GM18951 (cell line): ENCODE data around the gene DLGAP1.
"Not testable (repeated sequence)": the region's sequence is repeated elsewhere in the genome, so short reads cannot be mapped to it uniquely, and the experiment has no call there.

Experiments used
- POLR2A ChIP-seq: IDR thresholded peaks from 4 replicates; pipeline ENCODE4 v1.6.1; 2011; ENCODE audit warnings: mild to moderate bottlenecking; ENCODE audit not compliant: insufficient read length, insufficient read depth; ENCODE audit errors: extremely low read depth
- in situ Hi-C: fragments of 300-500 bp; cut with MboI; formaldehyde crosslinking; loops from one replicate; pipeline ENCODE4 v1.12.0; 2022; ENCODE audit warnings: low sequenced_read_pairs, mixed read lengths, inconsistent platforms; ENCODE audit not compliant: unreplicated experiment

Gene DLGAP1

DNA sequence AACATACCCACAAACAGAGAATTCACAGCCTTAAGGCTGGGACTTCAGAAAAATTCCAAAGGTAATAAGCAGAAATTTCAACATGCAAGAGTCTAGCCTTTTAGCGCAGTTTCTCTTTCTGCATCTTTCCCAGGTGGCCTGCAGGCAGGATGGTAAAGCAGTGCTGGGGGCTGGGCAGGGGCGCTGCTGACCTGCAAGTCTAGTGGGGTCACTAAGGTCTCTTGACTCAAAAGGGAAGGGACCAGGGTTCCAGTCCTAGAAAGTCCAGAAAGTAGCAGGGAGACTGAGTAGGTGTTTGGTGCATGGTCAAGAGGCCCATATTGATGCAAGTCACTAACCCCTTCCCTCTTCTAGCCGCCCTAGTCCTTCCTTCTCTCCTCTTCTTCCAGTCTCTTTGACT, 835.9 kb downstream of the DLGAP1 start:
- TF ChIP-seq POLR2A, result no peak
- in situ Hi-C loops, result no loop called here

DNA sequence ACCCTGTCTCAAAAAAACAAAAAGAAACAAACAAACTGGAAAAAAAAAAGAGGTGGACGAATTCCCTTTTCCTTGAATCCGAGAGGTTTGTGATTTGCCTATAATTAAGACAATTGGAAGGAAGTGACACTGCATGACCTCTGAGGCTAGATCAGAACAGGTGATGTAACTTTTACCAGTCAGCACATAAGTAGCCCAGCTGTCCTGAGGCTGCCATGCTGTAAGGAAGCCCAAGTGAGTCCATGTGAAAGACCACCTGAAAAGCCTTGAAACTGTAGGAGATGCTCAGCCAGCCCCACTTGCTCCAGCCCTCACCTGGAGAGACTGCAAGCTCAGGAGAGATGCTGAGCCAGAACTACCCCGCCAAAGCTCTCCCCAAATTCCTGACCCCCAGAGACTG, 838.4 kb downstream of the DLGAP1 start:
- TF ChIP-seq POLR2A, result no peak
- in situ Hi-C loops, result no loop called here

DNA sequence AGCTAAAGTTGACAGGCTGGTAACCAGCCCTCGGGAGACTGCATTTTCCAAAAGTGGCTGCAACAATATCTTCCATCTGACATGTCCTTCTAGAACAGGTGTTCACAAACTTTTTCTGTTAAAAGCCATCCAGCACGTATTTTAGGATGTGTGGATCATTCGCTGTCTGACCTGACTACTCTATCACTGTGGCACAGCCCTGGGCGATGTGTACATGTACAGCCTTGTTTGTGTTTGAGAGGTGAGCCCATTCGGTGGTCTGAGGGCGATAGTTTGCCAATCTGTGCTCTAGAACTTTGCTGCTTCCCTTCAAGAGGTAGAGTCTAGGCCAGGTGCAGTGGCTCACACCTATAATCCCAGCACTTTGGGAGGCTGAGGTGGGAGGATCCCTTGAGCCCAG, 839.0 kb downstream of the DLGAP1 start:
- no peak for TF ChIP-seq POLR2A
- in situ Hi-C loops, result no loop called here

DNA sequence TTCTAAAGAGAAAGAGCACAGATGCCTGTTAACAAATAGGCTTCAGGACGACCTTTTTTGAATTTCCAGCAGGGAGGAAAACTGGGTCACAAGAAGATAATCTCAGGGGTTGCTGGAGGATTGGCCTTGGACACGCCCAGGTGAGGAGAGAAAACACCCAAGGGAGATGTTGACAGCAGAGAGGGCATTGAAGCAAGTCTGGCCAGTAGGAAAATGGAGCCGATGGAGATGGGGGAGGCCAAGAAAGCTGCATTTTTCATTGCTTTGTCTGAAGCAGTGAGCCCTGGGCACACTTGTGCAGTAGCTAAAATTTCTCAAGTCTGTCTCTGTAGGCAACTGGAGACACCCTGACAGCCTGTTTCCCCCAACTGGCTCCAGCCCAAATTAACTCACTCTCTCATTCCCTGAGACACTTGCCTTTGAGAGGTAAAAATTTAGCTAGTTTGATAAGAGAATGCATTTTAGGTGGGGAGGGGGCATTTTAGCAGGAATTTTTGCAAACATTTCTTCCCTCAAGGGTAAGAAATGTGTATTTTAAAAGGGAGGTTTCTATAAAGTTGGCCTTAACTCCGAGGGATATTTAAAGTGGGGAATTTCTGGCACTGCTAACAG, 839.6 kb downstream of the DLGAP1 start:
- no peak for TF ChIP-seq POLR2A
- in situ Hi-C loops, result no loop called here

DNA sequence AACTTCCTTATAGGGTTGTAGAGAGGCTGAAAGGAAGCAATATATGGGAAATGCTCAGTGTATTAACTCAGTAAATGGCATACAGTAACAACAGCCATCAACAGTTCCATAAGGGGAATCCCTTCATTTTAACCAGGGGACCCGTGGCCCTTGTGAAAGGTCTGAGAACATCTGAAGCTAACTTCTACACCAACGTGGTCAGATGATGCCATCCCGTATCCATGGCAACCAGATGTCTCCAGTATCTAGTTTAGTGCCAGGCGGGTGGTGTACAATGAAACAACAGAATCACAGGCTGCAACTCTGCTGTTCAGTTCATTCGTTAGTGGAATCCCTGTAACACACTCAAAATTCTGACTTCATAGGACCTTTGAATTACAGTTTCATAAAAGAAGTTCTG, 842.8 kb downstream of the DLGAP1 start:
- no peak for TF ChIP-seq POLR2A
- in situ Hi-C loops, result no loop called here

DNA sequence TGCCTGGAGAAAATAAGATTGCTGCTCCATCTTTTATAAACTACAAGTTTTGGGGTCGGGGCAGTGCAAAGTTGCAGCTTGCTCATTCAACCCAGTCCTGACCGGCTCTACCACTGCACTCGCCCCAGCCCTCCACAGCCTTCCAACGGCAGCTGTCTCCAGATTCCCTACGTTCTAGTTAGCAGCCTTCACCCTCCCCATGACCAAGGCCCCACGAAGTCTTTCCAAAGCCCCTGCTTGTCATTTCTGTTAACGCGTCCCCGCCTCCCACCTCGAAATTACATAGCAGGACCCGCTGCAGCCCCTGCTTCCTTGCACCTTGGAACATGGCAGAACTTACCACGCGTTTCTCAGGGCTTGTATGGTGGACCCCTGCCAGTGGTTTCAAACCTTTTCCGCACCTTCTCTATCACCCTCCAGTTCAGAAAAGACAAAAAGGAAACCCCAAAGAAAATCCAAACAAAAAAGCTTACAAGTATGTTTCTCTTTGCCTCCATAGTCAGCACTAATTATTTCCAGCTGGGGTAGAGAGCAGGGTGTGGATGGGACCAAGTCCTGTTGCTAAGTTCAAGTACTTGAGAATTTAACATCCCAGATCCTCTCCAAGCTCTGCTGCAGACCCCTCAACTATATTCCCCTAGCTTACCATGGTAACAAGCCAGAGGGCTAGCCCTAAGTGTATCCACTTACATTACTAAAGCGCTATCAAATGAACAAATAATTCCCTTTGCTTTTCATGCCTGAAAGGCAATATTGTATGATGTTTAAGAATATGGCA, 843.6 kb downstream of the DLGAP1 start:
- in situ Hi-C loops, result no loop called here
- no peak for TF ChIP-seq POLR2A

DNA sequence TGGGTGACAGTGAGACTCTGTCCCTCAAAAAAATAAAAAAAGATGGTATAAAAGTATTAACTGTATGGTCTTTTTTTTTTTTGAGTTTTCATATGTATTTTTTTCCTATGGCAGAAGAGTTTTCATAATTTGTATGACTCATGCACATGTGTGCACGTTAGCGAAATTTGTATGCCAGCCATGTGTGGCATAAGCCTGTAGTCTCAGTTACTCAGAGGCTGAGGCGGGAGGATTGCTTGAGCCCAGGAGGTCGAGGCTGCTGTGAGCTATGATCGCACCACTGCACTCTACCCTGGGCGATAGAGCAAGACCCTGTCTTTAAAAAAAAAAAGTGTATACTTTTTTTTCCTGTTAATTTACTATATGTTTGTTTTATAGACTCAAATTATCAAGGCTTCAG, 844.3 kb downstream of the DLGAP1 start:
- in situ Hi-C loops, result no loop called here

DNA sequence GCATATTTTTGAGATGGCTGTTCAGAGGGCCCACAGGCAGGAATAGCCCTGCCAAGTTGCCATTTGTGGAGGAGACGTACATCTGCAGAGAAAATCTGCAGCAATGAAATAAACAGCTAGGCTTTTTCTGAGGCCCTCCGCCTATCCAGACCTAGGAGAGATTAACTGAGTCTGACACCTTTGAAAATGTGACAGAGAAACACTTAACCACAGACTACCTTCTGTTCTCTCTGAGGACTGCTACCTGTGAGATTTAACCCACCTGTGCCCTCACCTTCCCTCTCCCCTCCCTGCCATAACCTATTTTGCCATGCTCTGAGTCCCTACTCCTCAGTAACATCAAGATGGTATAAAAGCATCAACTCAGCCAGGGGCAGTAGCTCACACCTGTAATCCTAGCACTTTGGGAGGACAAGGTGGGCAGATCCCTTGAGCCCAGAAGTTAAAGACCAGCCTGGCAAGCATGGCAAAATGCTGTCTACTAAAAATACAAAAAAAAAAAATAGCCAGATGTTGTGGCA, 844.9 kb downstream of the DLGAP1 start:
- in situ Hi-C loops, result no loop called here
- TF ChIP-seq POLR2A, result no peak

More for the DNA sequence above, 844.3 kb downstream of the DLGAP1 start:
- TF ChIP-seq POLR2A, result no peak

DNA sequence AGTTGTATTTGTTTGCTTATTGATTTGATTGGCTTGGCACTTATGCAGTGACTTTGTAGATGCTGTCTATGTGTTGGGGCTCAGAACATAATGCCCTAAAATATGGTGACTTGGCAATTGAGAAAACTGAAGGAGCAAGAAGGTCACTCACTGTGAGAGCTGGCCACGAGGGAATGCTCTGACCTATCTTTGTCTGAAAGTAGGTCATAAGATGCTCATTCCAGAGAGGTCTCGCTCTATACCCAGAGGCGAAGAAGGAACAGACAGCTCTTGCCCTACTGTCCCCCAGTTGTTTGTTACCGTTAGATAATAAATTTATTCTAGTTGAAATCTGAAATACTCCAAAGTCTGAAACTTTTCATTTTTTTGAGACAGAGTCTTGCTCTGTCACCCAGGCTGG, 846.6 kb downstream of the DLGAP1 start:
- in situ Hi-C loops, result no loop called here
- TF ChIP-seq POLR2A, result no peak

DNA sequence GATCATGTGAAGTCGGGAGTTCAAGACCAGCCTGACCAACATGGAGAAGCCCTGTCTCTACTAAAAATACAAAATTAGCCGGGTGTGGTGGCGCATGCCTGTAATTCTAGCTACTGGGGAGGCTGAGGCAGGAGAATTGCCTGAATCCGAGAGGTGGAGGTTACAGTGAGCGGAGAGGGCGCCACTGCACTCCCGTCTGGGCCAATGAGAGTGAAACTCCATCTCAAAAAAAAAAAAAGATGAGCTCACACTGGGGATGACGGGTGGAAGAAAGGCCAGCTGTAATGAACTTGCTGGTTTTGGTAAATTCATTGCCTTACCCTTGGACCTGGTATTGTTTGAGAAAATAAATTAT, 847.0 kb downstream of the DLGAP1 start:
- in situ Hi-C loops, result not testable (repeated sequence)

DNA sequence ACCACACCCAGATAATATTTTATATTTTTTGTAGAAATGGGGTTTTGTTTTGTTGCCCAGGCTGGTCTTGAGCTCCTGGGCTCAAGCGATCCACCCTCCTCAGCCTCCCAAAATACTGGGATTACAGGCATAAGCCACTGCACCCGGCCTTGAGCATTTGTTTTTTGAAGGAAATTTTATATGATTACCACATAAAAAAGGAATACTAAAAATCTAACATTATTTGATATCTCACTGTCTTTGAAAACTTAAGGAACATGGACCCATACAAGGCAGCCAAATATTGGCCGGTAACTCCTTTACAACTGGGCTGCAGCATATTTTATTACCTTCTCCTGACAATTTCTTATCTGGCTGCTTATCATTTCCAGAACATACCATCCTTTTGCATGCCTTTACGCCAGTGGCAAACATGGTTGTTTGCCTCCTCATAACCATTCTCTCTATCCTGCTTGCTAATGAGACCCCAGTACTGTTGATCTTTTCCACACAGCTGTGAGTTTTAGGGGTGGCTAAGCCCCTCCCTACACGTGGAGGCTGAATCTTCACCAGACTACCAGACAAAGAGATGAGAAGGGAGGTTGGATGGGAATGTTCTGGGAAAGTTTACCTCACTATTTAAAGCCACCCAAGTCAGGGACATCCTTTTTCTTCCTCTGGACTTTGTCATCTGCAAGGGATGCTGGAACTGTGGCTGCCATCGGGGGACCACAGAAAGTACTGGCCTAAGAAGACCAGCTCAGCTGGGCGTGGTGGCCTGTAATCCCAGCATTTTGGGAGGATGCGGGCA, 847.6 kb downstream of the DLGAP1 start:
- in situ Hi-C loops, result no loop called here
- no peak for TF ChIP-seq POLR2A

DNA sequence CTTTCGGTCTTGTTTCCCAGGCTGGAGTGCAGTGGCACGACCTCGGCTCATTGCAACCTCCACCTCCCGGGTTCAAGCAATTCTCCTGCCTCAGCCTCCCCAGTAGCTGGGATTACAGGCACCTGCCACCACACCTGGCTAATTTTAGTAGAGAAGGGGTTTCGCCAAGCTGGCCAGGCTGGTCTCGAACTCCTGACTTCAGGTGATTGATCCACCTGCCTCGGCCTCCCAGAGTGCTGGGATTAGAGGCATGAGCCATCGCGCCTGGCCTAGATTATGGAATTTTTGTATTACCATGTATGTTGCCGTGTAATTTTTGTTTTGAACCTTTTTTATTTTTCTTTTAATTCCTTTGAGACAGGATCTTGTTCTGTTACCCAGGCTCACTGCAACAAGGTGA, 848.2 kb downstream of the DLGAP1 start:
- in situ Hi-C loops, result not testable (repeated sequence)

DNA sequence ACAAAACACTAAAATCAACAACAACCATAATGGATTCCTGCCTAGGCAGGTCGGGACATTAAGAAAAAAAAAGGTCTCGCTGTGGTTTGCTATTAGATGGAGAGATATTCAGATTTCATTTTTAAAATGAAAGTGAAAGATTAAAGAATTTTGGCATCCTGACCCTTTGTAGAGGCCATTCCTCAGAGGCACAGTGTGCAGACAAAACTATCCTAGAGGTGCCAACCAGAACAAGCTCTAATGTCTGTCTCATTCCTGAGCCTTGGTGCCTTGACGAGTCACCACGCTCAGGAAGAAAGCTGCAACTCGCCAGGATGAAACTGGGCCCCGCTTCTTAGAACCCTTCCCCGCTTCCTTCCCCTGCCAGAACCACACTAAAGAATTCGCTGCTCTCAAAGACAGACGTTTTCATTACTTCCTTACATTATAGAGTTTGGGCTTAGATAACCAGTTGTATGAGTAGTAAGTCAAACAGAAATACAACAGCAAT, 849.1 kb downstream of the DLGAP1 start:
- TF ChIP-seq POLR2A, result no peak
- in situ Hi-C loops, result no loop called here
